Measurements from ENCODE around the gene TDP1.
"Not testable (repeated sequence)": the region's sequence is repeated elsewhere in the genome, so short reads cannot be mapped to it uniquely, and the experiment has no call there.

The TDP1 gene

GRCh38 chr14:90049390-90049789 is 93.7 kb downstream of the TDP1 start:
- DNase-seq (ENCODE audit: low spot score), result no peak

DNA sequence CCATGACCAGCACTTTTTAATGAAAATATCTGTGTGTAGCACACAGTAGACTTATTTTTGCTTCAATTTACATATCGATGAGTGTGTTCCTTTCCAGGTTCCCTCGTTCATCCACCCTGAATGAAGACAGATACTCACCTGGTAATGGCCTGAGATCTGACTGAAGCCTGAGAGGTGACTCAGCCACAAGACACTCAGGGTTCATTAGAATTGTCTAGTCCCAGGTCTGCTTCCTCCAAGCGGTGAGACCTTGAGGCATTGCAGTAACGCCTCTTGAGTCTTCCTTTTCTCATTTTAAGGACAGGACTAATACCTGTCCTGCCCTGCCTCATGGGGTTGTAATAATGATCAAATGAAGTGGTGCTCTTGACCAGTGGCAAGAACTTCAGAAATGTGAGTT is 94.5 kb downstream of the TDP1 start:
- no peak for DNase-seq (ENCODE audit: low spot score)

DNA sequence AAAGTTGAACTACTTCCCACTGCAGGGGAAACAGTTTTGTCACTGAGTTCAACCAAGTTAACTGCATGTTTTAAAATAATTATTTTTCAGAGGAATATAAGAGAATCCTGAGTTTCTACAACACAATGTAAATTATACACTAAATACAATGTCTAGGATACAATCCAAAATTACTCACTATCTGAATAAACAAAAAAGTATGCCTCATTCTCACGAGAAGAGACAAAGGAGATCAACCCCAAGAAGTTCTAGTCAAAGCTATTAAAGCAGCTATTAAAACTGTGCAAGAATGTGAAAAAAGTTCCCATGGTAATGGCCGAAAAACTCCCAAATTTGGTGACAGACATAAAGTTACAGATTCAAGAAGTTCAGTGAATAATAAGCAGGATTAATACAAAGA is 97.3 kb downstream of the TDP1 start:
- no peak for DNase-seq (ENCODE audit: low spot score)

GRCh38 chr14:90054803-90055202 is 99.1 kb downstream of the TDP1 start:
- no peak for DNase-seq (ENCODE audit: low spot score)

- no peak for DNase-seq (ENCODE audit: low spot score)
These were observed 101.1 kb downstream of the TDP1 start for GRCh38 chr14:90056826-90057225.

GRCh38 chr14:90058876-90059458 is 103.2 kb downstream of the TDP1 start:
- no peak for DNase-seq (ENCODE audit: low spot score)

DNA sequence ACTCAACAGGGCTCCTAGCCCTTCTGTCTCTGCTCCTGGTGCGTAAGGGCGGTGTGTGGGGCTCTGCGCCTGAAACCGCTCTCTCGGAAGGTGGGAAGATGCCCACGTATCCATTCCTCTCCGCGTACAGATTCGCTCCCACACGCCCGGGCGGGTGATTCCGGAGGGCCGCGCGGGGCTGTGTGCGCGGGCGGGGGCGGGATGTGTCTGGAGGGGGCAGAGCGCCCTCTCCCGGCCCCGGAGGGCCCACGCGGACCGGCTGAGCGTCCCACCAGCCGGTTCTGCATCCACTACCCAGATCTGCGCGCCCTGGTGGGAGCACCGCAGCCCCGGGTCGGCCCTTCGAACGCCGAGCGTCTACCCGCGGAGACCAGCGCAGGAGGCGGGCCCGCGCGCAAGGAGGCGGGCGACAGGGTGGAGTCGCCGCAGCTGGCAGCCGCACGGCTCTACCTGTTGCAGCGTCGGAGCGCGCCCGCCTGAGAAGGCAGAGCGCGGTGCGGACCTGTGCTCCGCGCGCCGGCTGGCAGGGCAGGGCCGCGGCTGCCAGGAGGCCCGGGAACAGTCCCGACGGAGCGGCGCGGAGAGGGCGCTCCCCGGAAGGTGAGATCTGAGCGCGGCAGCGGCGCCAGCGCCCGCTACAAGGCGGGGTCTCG is 104.7 kb downstream of the TDP1 start:
- peak; percentile 57 for DNase-seq (ENCODE audit: low spot score)

DNA sequence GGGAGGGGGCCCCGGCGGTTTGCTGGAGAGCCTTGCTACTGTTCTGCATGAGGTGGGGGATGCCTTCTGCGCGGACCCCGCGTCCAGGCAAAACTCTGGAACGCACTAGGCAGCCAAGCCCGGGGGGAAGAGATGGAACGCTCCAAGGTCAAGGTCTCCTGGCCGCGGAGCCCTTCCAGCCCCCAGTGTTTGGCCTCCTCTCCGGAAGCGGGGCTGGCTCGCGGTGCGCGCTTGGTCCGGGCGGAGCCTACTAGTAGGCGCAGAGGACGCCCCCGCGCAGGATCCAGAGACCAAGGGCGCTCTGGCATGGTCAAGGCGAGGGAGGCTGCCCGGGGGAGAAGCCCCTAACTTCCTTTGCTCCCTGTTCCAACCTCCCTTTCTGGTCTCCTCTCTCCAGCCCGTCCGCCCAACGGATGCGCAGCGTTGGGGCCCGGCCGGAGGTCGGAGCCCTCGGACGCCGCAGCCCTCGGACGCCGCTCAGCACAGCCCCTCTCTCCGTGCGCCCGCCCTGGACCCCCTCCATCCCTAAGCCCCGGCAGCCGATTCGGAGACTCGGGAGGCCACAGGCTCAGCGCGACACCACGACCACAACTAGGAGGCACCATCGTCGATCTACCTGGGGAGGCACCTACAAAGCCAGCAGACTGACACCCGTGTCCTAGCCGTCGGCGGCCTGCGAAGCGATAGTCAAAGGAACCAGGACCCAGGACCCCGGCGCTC is 105.4 kb downstream of the TDP1 start:
- DNase-seq (ENCODE audit: low spot score), result no peak

GRCh38 chr14:90061685-90062126 is 106.0 kb downstream of the TDP1 start, which contains the start of gene KCNK13:
Gene KCNK13 (plus strand): TSS chr14:90061994. CDS start chr14:90062206, 212 bp downstream.
- DNase-seq (ENCODE audit: low spot score), result no peak

DNA sequence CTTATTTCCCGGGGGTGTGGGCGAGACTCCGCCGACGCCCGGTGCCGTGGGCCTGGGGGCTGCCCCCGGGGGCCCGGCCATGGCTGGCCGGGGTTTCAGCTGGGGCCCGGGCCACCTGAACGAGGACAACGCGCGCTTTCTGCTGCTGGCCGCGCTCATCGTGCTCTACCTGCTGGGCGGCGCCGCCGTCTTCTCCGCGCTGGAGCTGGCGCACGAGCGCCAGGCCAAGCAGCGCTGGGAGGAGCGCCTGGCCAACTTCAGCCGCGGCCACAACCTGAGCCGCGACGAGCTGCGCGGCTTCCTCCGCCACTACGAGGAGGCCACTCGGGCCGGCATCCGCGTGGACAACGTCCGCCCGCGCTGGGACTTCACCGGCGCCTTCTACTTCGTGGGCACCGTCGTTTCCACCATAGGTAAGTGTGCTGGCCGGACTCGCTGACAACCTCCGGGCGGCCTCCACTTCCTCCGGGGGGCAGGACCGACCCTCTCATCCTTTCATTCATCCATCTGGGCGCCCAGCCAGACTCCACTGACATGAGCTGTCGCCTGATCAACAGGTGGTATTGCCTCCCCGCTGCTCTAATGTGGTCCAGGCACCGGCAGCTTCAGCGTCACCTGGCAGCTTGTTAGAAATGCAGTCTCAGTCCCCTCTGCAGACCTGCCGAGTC is 106.5 kb downstream of the TDP1 start:
- no peak for DNase-seq (ENCODE audit: low spot score)

- no peak for DNase-seq (ENCODE audit: low spot score)
These were observed 107.3 kb downstream of the TDP1 start for GRCh38 chr14:90062822-90063539.

- no peak for DNase-seq (ENCODE audit: low spot score)
These were observed 116.6 kb downstream of the TDP1 start for GRCh38 chr14:90072350-90072749.

DNA sequence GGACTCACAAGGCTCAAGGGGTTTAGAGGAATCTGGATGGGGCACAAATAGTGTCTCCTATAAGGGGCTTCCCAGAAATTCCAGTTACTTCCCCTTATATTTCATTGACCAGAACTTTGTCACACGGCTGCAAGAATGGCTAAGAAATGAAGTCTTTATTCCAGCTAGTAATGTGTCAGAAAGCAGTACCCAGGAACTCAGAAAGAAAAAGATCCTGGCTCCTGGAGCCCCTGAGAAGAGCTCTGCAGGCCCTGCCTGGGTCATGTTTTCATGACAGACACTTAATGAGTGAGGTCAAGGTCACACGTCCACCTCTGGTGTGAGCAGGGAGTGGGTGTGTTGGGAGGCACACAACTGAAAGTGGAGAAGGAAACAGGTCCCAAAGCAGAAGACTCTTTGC is 123.8 kb downstream of the TDP1 start:
- DNase-seq (ENCODE audit: low spot score), result no peak

GRCh38 chr14:90087433-90087832 is 131.7 kb downstream of the TDP1 start:
- DNase-seq (ENCODE audit: low spot score), result no peak

DNA sequence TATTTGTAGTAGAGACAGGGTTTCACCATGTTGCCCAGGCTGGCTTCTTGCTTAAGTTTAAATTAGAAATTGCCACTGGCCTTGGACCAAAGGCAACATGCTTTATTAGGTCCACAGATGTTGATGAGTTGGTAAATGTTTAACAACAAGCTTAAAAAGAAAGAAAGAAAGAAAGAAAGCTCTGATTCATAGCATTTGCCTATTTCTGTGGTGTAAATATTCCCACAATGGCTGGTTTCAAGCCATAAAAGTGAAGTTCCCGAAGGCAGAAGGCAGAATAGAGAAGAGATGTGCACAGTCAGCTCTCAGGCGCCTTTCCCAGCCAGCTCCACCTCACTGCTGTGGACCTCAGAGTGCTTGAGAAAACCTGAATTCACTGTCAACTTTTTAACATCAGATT is 132.4 kb downstream of the TDP1 start:
- no peak for DNase-seq (ENCODE audit: low spot score)

GRCh38 chr14:90089486-90089885 is 133.8 kb downstream of the TDP1 start:
- DNase-seq (ENCODE audit: low spot score), result not testable (repeated sequence)

DNA sequence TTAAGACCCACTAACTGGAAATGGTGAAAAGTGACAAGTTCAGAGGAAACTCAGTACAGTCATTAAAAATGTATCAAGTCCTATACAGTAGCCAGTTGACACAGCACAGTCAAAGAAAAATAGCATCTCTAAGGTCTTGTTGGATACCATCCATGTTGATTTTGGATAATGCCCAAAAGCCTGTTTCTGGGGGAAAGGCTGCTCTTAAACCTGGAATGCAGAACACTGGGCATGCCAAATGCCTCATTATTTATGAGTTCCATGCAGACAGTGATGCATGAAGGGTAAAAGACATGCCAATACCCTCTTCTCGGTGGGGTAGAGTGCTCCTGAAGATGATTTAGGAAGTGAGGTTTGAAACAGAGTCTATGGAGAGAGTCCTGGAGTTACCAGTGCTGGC is 135.7 kb downstream of the TDP1 start:
- no peak for DNase-seq (ENCODE audit: low spot score)

DNA sequence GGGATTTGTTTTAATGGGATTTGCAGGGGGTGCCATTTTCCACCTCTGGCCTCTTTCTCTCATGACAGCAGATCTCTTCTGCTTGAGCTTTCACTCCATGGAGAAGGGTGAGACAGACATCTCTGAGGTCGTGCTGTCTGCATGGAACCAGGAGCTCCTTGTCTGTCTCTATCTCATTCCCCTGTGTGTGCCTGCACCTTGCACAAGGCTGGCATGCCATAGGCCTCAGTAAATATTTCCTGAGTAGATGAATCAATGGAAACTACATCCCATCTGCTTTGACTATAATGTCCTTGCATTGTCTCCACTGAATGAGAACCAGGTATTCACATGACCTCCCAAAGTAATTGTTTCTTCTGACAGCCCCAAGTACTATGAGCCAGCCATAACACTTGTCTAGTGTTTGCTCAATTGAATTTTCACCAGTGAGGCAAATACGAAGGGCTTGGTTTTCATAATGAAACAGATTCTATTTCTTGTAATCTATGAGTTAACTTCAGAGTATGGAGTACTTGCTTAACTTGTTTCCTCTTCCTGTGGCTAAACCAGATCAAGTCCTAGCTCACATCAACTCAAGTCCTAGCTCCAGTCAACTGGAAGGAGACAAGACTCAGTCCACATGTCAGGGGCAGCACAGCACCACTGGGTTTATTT is 138.3 kb downstream of the TDP1 start:
- peak; percentile 53 for DNase-seq (ENCODE audit: low spot score)
